DND-41 (cell line): ENCODE results near the gene LRP10.

Experiments
- ATAC-seq: fragments of 200-7000 bp; cut with Tn5 transposase; 3 replicates; pipeline ENCODE4 v1.9.1; 2021; ENCODE audit warnings: low read depth; ENCODE audit not compliant: insufficient read depth
- DNase-seq: peaks from one replicate; pipeline ENCODE4 v3.0.0-alpha.2; 2020
- H2AFZ ChIP-seq: 2 replicates; pipeline ENCODE4 v1.6.0; 2012; ENCODE audit warnings: low read depth, low read length
- H3K27ac ChIP-seq: 2 replicates; pipeline ENCODE4 v1.5.1; 2012; ENCODE audit warnings: low read length, inconsistent platforms
- H3K27me3 ChIP-seq: fragments of 200-600 bp; sonication (generic); 2 replicates; pipeline ENCODE4 v1.6.0; 2012; ENCODE audit warnings: low read length, mild to moderate bottlenecking, inconsistent platforms; ENCODE audit not compliant: insufficient read depth, poor library complexity
- H3K36me3 ChIP-seq: 2 replicates; pipeline ENCODE4 v1.5.1; 2012; ENCODE audit warnings: low read length, inconsistent platforms; ENCODE audit not compliant: insufficient read depth
- H3K4me1 ChIP-seq: 2 replicates; pipeline ENCODE4 v1.5.1; 2012; ENCODE audit warnings: mild to moderate bottlenecking, low read length; ENCODE audit not compliant: insufficient read depth
- H3K4me2 ChIP-seq: 2 replicates; pipeline ENCODE4 v1.6.0; 2012; ENCODE audit warnings: mild to moderate bottlenecking, moderate library complexity, low read length, inconsistent platforms; ENCODE audit not compliant: insufficient read depth
- H3K4me3 ChIP-seq, 2 experiments: fragments of 200-600 bp in 1 of 2; shearing (Covaris generic) in 1 of 2; 2 replicates each; pipeline ENCODE4 v1.5.1; 2012 to 2016; ENCODE audit warnings: inconsistent platforms in 2 of 2, low read length in 2 of 2, mild to moderate bottlenecking in 2 of 2, low read depth in 1 of 2, moderate library complexity in 1 of 2
- H3K79me2 ChIP-seq: 2 replicates; pipeline ENCODE4 v1.6.0; 2012; ENCODE audit warnings: low read length, inconsistent platforms; ENCODE audit not compliant: insufficient read depth
- H3K9ac ChIP-seq: 2 replicates; pipeline ENCODE4 v1.6.0; 2012; ENCODE audit warnings: low read depth, mild to moderate bottlenecking, inconsistent platforms, low read length, moderate library complexity
- H3K9me3 ChIP-seq: 2 replicates; pipeline ENCODE4 v1.5.1; 2012; ENCODE audit warnings: low read length, moderate library complexity, mild to moderate bottlenecking, inconsistent platforms; ENCODE audit not compliant: insufficient read depth, severe bottlenecking
- H4K20me1 ChIP-seq: 2 replicates; pipeline ENCODE4 v1.6.0; 2012; ENCODE audit warnings: low read length; ENCODE audit not compliant: insufficient read depth
- EZH2 ChIP-seq: IDR thresholded peaks from 3 replicates; pipeline ENCODE4 v1.6.1; 2012; ENCODE audit warnings: borderline replicate concordance, low read depth, mild to moderate bottlenecking, moderate library complexity, low read length, inconsistent platforms; ENCODE audit not compliant: severe bottlenecking
- TF ChIP-seq, protein P1 (sequence below): IDR thresholded peaks from 2 replicates; pipeline ENCODE4 v1.5.1; 2012; ENCODE audit warnings: borderline replicate concordance, low read length, moderate library complexity, mild to moderate bottlenecking; ENCODE audit not compliant: poor library complexity, severe bottlenecking; ENCODE audit errors: extremely low read depth

The LRP10 gene

GRCh38 chr14:22928237-22929103, 56.9 kb downstream of the LRP10 start:
- Histone ChIP-seq H3K4me2 (peak overlapping the region; percentile 86), H3K27me3 (no peaks in the 10 kb centered on the region), H3K4me1 (peaks cover 33% of the 10 kb centered on the region), H3K27ac (peak overlapping the region; percentile 83), H3K79me2 (peaks cover 23% of the 10 kb centered on the region), H3K4me3 (peak overlapping the region; percentile 64 to 80), H3K36me3 (peaks cover 38% of the 10 kb centered on the region), H4K20me1 (no peaks in the 10 kb centered on the region), H3K9me3 (no peaks in the 10 kb centered on the region), H3K9ac (peak overlapping the region; percentile 74), H2AFZ (peak overlapping the region; percentile 94)
- ATAC-seq (no peak), DNase-seq (peak; percentile 31)
- no peak for TF ChIP-seq EZH2
- TF ChIP-seq, protein P1, sequence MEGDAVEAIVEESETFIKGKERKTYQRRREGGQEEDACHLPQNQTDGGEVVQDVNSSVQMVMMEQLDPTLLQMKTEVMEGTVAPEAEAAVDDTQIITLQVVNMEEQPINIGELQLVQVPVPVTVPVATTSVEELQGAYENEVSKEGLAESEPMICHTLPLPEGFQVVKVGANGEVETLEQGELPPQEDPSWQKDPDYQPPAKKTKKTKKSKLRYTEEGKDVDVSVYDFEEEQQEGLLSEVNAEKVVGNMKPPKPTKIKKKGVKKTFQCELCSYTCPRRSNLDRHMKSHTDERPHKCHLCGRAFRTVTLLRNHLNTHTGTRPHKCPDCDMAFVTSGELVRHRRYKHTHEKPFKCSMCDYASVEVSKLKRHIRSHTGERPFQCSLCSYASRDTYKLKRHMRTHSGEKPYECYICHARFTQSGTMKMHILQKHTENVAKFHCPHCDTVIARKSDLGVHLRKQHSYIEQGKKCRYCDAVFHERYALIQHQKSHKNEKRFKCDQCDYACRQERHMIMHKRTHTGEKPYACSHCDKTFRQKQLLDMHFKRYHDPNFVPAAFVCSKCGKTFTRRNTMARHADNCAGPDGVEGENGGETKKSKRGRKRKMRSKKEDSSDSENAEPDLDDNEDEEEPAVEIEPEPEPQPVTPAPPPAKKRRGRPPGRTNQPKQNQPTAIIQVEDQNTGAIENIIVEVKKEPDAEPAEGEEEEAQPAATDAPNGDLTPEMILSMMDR, result no peak

DNA sequence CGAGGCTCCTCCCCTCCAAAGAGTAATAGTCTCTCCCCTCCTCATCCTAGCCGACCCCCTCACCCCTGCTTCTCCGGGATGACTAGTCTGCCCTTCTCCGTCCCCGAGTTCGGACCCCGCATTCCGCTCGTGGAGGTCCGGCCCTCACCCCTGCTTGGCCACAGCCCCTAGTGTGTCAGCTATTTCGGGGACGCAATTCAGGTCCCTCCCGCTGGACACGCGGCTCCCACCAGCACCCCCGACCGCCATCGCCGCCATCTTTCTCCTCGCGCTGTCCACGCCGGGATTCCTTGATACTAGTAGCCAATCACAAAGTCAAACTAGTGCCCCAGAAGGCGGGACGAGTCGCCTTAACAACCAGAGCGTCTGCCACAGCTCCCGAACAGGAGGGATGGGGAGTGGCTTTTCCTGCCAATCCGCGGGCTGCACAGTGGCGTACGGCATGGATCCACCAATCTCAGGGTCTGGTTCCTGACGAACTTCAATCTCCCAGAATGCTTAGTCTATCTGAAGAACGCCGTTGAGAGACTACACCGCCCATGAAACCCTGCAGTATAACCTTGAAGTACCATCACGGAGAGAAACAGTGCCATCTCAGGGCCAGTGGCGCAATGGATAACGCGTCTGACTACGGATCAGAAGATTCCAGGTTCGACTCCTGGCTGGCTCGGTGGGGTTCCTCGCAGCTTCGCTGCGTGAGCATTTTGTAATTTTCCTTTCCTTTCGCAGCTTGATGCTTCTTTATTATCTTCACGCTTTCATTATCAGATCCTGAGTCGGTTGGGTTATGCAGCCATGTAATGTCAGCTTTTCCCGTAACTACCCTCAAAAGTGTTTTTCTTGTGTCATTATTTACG, 57.8 kb downstream of the LRP10 start, which contains the start of gene PRMT5:
Gene PRMT5, minus strand, starts transcription at position 273 of the 857 bp plus-strand sequence. Its CDS starts 15 bp downstream, at position 258.
- peak within 1 kb of the TSS; percentile 74 for H3K9ac ChIP-seq
- ATAC-seq (peak; percentile 97), DNase-seq (peak; percentile 99)
- H3K27ac ChIP-seq, result peak within 1 kb of the TSS; percentile 83
- peaks cover 23% of the 10 kb centered on the region for H3K79me2 ChIP-seq
- TF ChIP-seq, protein P1, result peak; percentile 5
- no peak for TF ChIP-seq EZH2
- peaks cover 30% of the 10 kb centered on the region for H3K36me3 ChIP-seq
- H3K27me3 ChIP-seq, result no peaks in the 10 kb centered on the region
- no peaks in the 10 kb centered on the region for H4K20me1 ChIP-seq
- H3K4me2 ChIP-seq, result peak within 1 kb of the TSS; percentile 86
- H3K4me3 ChIP-seq, result peak within 1 kb of the TSS; percentile 64 to 80
- H2AFZ ChIP-seq, result peak within 1 kb of the TSS; percentile 94
- H3K4me1 ChIP-seq, result peaks cover 33% of the 10 kb centered on the region
- no peaks in the 10 kb centered on the region for H3K9me3 ChIP-seq

- H3K9ac ChIP-seq, result peak overlapping the region; percentile 57
- no peak for DNase-seq
- no peak for ATAC-seq
Measured at GRCh38 chr14:22929961-22930364, 58.4 kb downstream of the LRP10 start.

More at GRCh38 chr14:22929961-22930364, 58.4 kb downstream of the LRP10 start:
- H3K36me3 ChIP-seq, result peaks cover 23% of the 10 kb centered on the region
- H3K27me3 ChIP-seq, result no peaks in the 10 kb centered on the region
- H4K20me1 ChIP-seq, result no peaks in the 10 kb centered on the region
- peak overlapping the region; percentile 85 for H2AFZ ChIP-seq
- no peak for TF ChIP-seq EZH2
- TF ChIP-seq, protein P1, result no peak
- peaks cover 23% of the 10 kb centered on the region for H3K79me2 ChIP-seq
- H3K4me1 ChIP-seq, result peaks cover 33% of the 10 kb centered on the region
- peak overlapping the region; percentile 57 for H3K27ac ChIP-seq
- H3K4me3 ChIP-seq, result peak overlapping the region; percentile 25 to 80; a peak in 3 of 4 replicates
- no peaks in the 10 kb centered on the region for H3K9me3 ChIP-seq
- peak overlapping the region; percentile 86 for H3K4me2 ChIP-seq
